HEK293 (cell line): Measurements from ENCODE around the gene MRGPRG.

ENCODE experiments used
- CTCF ChIA-PET: fragments of 350-600 bp; formaldehyde crosslinking; extraction: SDS; loops from one replicate; lab custom pipeline; 2021; ENCODE audit warnings: antibody characterized with exemption; lab: Yijun Ruan, JAX
- POLR2A ChIA-PET: fragments of 300-600 bp; formaldehyde crosslinking; extraction: SDS; loops from one replicate; lab custom pipeline; 2020; ENCODE audit warnings: antibody characterized with exemption, inconsistent platforms; lab: Yijun Ruan, JAX
- H3K27ac ChIP-seq: fragments of 200-500 bp; sonication (Bioruptor generic); 2 replicates; pipeline ENCODE4 v1.5.1; 2014; ENCODE audit warnings: low read depth, low read length, control low read depth, inconsistent platforms; ENCODE audit errors: extremely low read depth
- H3K36me3 ChIP-seq, 2 experiments: fragments of 200-500 bp in 1 of 2; sonication (Bioruptor generic) in 1 of 2; 1 replicate in 1 of 2; 2 replicates in 1 of 2; pipeline ENCODE4 v1.5.1; 2014 to 2017; ENCODE audit warnings: inconsistent platforms in 2 of 2, low read length in 2 of 2; ENCODE audit not compliant: control insufficient read depth in 2 of 2, insufficient read depth in 1 of 2
- H3K4me1 ChIP-seq: fragments of 200-500 bp; sonication (Bioruptor generic); 2 replicates; pipeline ENCODE4 v1.5.1; 2014; ENCODE audit warnings: mild to moderate bottlenecking, low read length, inconsistent platforms; ENCODE audit not compliant: control insufficient read depth, insufficient read depth
- H3K4me3 ChIP-seq: 2 replicates; pipeline ENCODE4 v1.5.1; 2011; ENCODE audit warnings: low read depth, mild to moderate bottlenecking, control low read depth, low read length, moderate library complexity
- H3K9me3 ChIP-seq: fragments of 200-500 bp; sonication (Bioruptor generic); 2 replicates; pipeline ENCODE4 v1.5.1; 2014; ENCODE audit warnings: low read depth, low read length, inconsistent platforms; ENCODE audit not compliant: control insufficient read depth, insufficient read depth
- BCL11A ChIP-seq: fragments of 450-650 bp; formaldehyde crosslinking; IDR thresholded peaks from 2 replicates; pipeline ENCODE4 v1.5.1; 2016; ENCODE audit warnings: low read depth, missing biosample characterization, missing genetic modification characterization
- GLI2 ChIP-seq: fragments of 450-650 bp; formaldehyde crosslinking; IDR thresholded peaks from 2 replicates; pipeline ENCODE4; 2017; ENCODE audit warnings: missing biosample characterization, missing genetic modification characterization, low read depth, borderline replicate concordance
- HOXC10 ChIP-seq: sonication (generic); formaldehyde crosslinking; IDR thresholded peaks from 2 replicates; pipeline ENCODE4 v1.8.1; 2023; ENCODE audit warnings: mild to moderate bottlenecking, missing genetic modification reagents
- SCRT2 ChIP-seq: fragments of 450-650 bp; formaldehyde crosslinking; IDR thresholded peaks from 2 replicates; pipeline ENCODE4 v1.5.1; 2016; ENCODE audit warnings: missing biosample characterization, missing genetic modification characterization
- ZBTB11 ChIP-seq: fragments of 450-650 bp; formaldehyde crosslinking; conservative IDR thresholded peaks from 2 replicates; pipeline ENCODE4 v1.5.1; 2016; ENCODE audit warnings: low read depth, missing biosample characterization, missing genetic modification characterization
- ZNF114 ChIP-seq: fragments of 450-650 bp; formaldehyde crosslinking; IDR thresholded peaks from 2 replicates; pipeline ENCODE4 v1.5.0; 2017; ENCODE audit warnings: missing biosample characterization, missing genetic modification characterization
- ZNF121 ChIP-seq: fragments of 450-650 bp; formaldehyde crosslinking; IDR thresholded peaks from 2 replicates; pipeline ENCODE4 v1.5.1; 2016; ENCODE audit warnings: missing biosample characterization, missing genetic modification characterization
- ZNF133 ChIP-seq: fragments of 450-650 bp; formaldehyde crosslinking; IDR thresholded peaks from 2 replicates; pipeline ENCODE4 v1.5.1; 2016; ENCODE audit warnings: missing biosample characterization, missing genetic modification characterization
- ZNF18 ChIP-seq: fragments of 450-650 bp; formaldehyde crosslinking; IDR thresholded peaks from 2 replicates; pipeline ENCODE4 v1.5.1; 2016; ENCODE audit warnings: missing biosample characterization, missing genetic modification characterization
- ZNF214 ChIP-seq: fragments of 450-650 bp; formaldehyde crosslinking; IDR thresholded peaks from 2 replicates; pipeline ENCODE4 v1.5.1; 2017; ENCODE audit warnings: missing biosample characterization, mild to moderate bottlenecking, missing genetic modification characterization, borderline replicate concordance
- ZNF292 ChIP-seq: fragments of 450-650 bp; formaldehyde crosslinking; IDR thresholded peaks from 2 replicates; pipeline ENCODE4 v1.5.1; 2016; ENCODE audit warnings: low read depth, missing biosample characterization, missing genetic modification characterization, borderline replicate concordance
- ZNF549 ChIP-seq: fragments of 450-650 bp; IDR thresholded peaks from 2 replicates; pipeline ENCODE4 v1.5.1; 2018; ENCODE audit warnings: missing biosample characterization, missing genetic modification characterization, mild to moderate bottlenecking, inconsistent platforms, moderate library complexity
- ZNF639 ChIP-seq: fragments of 450-650 bp; formaldehyde crosslinking; IDR thresholded peaks from 2 replicates; pipeline ENCODE4 v1.5.1; 2016; ENCODE audit warnings: missing biosample characterization, missing genetic modification characterization
- ZNF701 ChIP-seq: fragments of 450-650 bp; formaldehyde crosslinking; IDR thresholded peaks from 2 replicates; pipeline ENCODE4 v1.5.1; 2016; ENCODE audit warnings: missing biosample characterization, missing genetic modification characterization
- ZNF707 ChIP-seq: fragments of 450-650 bp; formaldehyde crosslinking; IDR thresholded peaks from 2 replicates; pipeline ENCODE4 v1.5.1; 2016; ENCODE audit warnings: missing biosample characterization, missing genetic modification characterization
- ZNF843 ChIP-seq: fragments of 450-650 bp; formaldehyde crosslinking; IDR thresholded peaks from 2 replicates; pipeline ENCODE4 v1.5.1; 2016; ENCODE audit warnings: missing biosample characterization, missing genetic modification characterization

MRGPRG gene

GRCh38 chr11:3222941-3223915 is 4.6 kb upstream of the MRGPRG start:
- no peaks in the 10 kb centered on the region for H3K9me3 ChIP-seq
- ChIA-PET CTCF (interaction anchor here (1.8 kb wide), 1 partner anchor 186 kb away, joined by 4 read pairs; no protein-coding TSS in a partner anchor), POLR2A (no interaction called here)
- no peak overlapping the region for H3K27ac ChIP-seq
- H3K36me3 ChIP-seq = no peaks in the 10 kb centered on the region
- no peaks in the 10 kb centered on the region for H3K4me1 ChIP-seq
- H3K4me3 ChIP-seq = no peak overlapping the region
- no peak for TF ChIP-seq ZNF121 (tag by site-specific recombination)
- no peak for TF ChIP-seq SCRT2 (tag by site-specific recombination)
- no peak for TF ChIP-seq GLI2 (tag by site-specific recombination)
- TF ChIP-seq ZNF133 (tag by site-specific recombination) = no peak

- POLR2A ChIA-PET = no interaction called here
These were observed 3.6 kb upstream of the MRGPRG start for GRCh38 chr11:3222003-3222855.

More at GRCh38 chr11:3222003-3222855, 3.6 kb upstream of the MRGPRG start:
- Histone ChIP-seq H3K9me3 (no peaks in the 10 kb centered on the region), H3K4me1 (no peaks in the 10 kb centered on the region), H3K4me3 (no peak overlapping the region), H3K36me3 (no peaks in the 10 kb centered on the region), H3K27ac (no peak overlapping the region)
- no peak for TF ChIP-seq ZNF639 (tag by site-specific recombination)
- TF ChIP-seq ZNF18 (tag by site-specific recombination) = no peak
- no peak for TF ChIP-seq HOXC10 (CRISPR knock-in tag)
- TF ChIP-seq ZNF701 (tag by site-specific recombination) = no peak
- TF ChIP-seq ZNF707 (tag by site-specific recombination) = no peak
- TF ChIP-seq ZNF292 (tag by site-specific recombination) = no peak
- no peak for TF ChIP-seq ZNF214 (tag by site-specific recombination)
- no peak for TF ChIP-seq BCL11A (tag by site-specific recombination)
- no peak for TF ChIP-seq ZNF114
- TF ChIP-seq ZNF549 (tag by site-specific recombination) = no peak
- TF ChIP-seq ZBTB11 (tag by site-specific recombination) = no peak
- TF ChIP-seq ZNF843 = no peak
- CTCF ChIA-PET = no interaction called here
